Activated naive CD4-positive, alpha-beta T cell treated with anti-CD3 and anti-CD28 coated beads, Interleukin-2, amount 50 U/mL, for 72 hours (primary cell): ENCODE results near the gene SNX9. TPM values are rescaled to one million over a fixed set of nuclear protein-coding genes. Genes with fewer than 3 reads are reported as not detected.

Source experiments
- ATAC-seq, 2 donors: fragments of 150-1000 bp; cut with Tn5 transposase; 2 replicates each; pipeline ENCODE4 v1.10.0; 2021; ENCODE audit warnings: mild to moderate bottlenecking in 2 of 2, moderate library complexity in 2 of 2
- DNase-seq, 2 donors: peaks; one replicate each; pipeline ENCODE4 v3.0.0; 2021 to 2022; ENCODE audit warnings: low spot score in 2 of 2
- H3K27ac Mint-ChIP-seq, 2 donors: one replicate each; pipeline ENCODE4 v1.8.0; 2022; ENCODE audit warnings: mild to moderate bottlenecking in 2 of 2, mixed read lengths in 2 of 2
- H3K36me3 Mint-ChIP-seq, 2 donors: one replicate each; pipeline ENCODE4 v1.8.0; 2022; ENCODE audit warnings: mixed read lengths in 2 of 2
- H3K9me3 Mint-ChIP-seq, 2 donors: one replicate each; pipeline ENCODE4 v1.8.0; 2022; ENCODE audit warnings: mixed read lengths in 2 of 2
- total RNA-seq, 2 donors: library from RNA; stranded (reverse); gene quantifications; one replicate each; pipeline ENCODE4 v1.2.3, GENCODE V29; 2022

The SNX9 gene
- total RNA-seq, 2 donors from 2014 or later: 27.6 to 35.0 TPM

DNA sequence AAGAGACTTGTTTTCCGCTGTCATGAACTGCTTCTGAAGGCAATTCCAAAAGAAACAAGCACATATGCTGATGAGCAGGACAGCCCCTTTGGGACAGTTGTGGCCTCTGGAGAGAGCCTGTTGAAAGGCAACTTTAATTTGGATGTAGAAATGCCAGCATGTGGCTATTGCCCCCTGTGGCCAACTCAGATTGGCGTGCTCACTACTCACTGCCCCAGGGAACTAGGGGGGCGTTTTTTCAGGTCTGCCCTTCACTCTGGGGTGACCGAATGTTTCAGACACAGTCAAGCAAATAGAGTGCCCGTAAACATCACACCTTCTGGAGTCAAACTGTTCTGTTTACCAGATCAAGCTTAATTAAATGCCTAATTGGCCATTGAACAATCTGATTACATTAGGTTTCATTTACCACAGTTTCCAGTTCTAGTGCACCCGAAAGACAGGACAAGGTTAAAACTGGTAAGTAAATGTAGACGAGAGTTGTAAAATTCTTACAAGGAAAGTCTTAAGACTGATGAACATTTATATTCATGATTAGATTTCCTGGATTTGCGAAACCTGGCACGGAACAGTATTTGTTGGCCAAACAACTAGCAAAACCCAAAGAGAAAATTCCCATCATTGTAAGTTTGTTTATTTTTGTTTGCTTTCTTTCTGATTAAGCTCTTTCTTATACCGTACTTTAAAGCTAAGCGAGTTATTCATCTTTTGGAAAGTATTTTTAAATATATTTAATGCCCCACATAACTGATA lies 82.7 kb downstream of the SNX9 start:
- no peak for DNase-seq
- ATAC-seq: no peak
- no peak overlapping the region for H3K27ac Mint-ChIP-seq
- no peaks in the 10 kb centered on the region for H3K9me3 Mint-ChIP-seq
- peaks cover 29% of the 10 kb centered on the region in 2 donors for H3K36me3 Mint-ChIP-seq

DNA sequence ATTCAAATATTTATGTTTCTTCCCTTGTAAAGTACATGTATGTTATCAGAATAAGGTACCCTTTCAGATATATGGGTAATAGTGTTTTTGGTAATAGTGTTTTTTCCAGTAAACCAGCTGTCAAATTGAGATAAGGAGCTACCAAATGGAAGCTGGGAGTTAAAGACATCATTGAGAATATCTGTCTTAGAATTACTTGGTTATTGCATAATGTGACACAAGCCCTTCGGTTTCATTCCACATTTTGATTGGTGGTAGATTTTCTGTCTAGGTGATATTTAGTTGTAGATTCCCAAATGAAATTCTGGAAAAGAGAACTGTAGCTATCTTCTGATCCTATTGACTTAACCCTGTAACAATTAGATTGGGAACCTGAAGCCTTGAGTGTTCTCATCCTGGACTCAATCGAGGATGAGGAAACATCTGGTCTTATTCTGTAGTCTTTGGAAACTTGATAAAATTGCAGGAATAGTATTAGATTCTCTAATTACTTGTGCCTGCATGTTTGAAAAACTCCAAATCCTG lies 83.6 kb downstream of the SNX9 start:
- ATAC-seq (no peak), DNase-seq (no peak)
- Mint-ChIP-seq H3K36me3 (peaks cover 29 to 30% of the 10 kb centered on the region in 2 donors), H3K9me3 (no peaks in the 10 kb centered on the region), H3K27ac (peak overlapping the region in 1 of 2 donors; percentile 31)

DNA sequence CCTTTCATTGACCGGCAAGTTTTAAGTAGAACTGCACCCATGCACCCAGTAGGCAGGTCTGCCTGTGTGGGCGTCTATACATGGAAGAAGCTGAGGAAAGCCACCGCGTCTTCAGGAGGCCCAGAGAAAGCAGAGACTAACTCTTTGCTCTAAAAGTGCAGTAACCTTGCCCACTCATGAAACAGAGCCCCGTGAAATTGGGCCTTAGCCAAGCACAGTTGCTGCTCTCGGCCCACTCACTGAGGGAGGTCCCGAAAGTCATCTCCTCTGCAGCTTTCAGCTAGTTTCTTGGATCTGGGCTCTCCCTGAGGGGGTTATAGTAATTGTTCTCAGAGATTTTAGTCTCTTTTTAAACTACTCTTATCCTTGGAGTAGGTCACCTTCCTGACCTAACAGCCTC lies 84.6 kb downstream of the SNX9 start:
- H3K9me3 Mint-ChIP-seq: no peaks in the 10 kb centered on the region

DNA sequence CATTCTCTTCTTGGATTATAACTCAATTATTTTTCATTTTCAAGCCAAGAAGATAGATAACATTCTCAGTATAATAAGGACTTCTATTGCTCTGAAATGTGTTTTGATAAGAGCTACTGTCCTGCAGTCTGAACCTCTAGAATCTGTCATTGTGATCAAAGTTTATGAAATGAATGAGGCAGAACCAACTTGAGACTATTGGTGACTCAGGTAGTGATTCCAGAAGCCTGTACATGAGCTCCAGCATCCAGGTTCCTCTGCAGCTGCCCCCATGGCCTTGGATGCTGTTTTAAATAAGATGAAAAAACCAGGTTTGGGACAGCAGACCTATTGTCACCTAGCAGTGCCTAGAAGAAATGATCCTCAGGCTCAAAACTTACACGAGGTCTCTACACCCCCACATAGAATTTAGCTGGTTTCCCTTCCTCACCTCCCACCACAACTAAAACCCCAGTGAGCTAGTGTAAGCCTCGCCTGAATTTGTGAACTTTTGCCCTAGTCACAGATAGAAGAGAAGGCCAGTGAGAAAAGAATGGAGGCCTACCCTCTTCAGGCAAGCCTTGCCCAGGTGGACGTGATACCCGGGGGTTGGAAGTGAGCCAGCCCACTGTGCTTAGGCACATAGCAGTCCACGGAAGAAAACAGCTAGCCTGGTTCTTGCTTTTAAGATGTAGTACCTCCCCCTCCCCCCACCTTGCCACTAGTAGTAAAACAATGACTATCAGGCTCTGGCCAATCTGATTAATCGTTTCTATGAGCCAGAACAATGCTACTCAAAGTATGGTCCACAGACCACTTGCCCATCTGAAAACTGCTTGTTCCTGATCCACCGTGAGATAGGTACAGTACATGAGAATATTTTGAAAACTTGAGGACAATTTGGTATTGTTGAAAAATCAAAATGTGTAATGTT lies 85.6 kb downstream of the SNX9 start:
- Mint-ChIP-seq H3K36me3 (peaks cover 30 to 31% of the 10 kb centered on the region in 2 donors), H3K9me3 (no peaks in the 10 kb centered on the region), H3K27ac (peak overlapping the region; percentile 47 to 89)
- ATAC-seq (peak; percentile 66 to 69), DNase-seq (no peak)

More for the DNA sequence above, 84.6 kb downstream of the SNX9 start:
- Mint-ChIP-seq H3K36me3 (peaks cover 29 to 30% of the 10 kb centered on the region in 2 donors), H3K27ac (peak overlapping the region in 1 of 2 donors; percentile 47)
- ATAC-seq (no peak), DNase-seq (no peak)

DNA sequence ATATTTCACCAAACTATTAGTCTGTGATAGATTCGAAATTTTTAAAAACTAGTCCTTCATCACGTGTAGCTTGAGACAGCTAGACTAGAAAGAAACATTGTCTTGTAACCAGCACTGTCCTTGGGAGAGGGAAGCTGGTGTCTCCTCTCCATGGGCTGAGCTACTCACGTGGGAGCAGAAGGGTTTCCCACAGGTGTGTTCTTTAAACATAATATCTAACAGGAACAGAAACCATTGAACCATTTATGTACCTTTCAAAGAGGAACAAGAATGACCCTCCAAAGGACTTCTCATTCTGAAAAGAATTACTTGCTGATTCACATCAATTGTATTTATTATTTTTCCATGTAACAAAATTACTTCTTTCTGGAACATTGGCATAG lies 86.2 kb downstream of the SNX9 start:
- H3K36me3 Mint-ChIP-seq: peaks cover 30 to 33% of the 10 kb centered on the region in 2 donors
- DNase-seq: no peak
- no peak overlapping the region for H3K27ac Mint-ChIP-seq
- H3K9me3 Mint-ChIP-seq: no peaks in the 10 kb centered on the region
- ATAC-seq: no peak

DNA sequence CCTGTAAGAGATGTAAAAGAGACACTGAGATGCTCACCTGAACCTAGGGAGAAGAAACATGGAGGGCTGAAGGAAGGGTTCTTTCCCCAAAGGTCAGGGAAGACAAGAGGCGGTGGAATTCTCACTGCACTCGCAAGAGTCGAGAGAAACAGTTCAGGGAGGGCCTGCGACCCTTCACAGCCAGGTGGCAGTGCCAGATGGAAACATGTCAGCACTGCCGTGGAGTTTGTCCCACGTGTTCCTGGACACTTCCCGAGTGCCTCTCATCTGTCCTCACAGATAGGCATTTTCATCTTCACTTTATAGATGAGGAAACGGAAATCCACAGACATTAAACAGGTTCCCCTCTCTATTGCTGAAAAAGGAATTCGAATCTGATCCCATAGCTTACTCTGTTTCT lies 88.2 kb downstream of the SNX9 start:
- no peak for ATAC-seq
- peaks cover 38 to 40% of the 10 kb centered on the region in 2 donors for H3K36me3 Mint-ChIP-seq

DNA sequence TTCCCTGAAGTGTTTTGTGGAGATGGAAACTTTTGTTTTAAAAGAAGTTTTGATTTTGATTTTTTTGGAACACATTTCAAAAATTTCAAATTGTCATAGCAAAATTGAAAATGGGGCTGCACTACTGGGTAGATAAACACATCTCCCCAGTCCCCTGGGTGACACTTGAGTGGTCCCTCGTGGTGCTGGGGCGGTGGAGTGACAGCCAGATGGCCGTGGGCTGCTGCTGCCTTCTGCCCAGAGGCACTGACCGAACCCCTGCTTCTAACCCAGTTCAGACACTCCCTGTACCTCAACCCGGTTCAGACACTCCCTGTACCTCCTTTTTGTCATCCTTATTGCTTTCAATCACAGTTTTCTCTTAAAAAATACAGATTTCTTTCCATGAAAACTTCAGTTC lies 88.7 kb downstream of the SNX9 start:
- Mint-ChIP-seq H3K27ac (peak overlapping the region in 1 of 2 donors; percentile 59), H3K36me3 (peaks cover 40 to 43% of the 10 kb centered on the region in 2 donors), H3K9me3 (no peaks in the 10 kb centered on the region)
- DNase-seq: no peak
- no peak for ATAC-seq

More for the DNA sequence above, 88.2 kb downstream of the SNX9 start:
- DNase-seq: no peak
- peak overlapping the region in 1 of 2 donors; percentile 53 for H3K27ac Mint-ChIP-seq
- no peaks in the 10 kb centered on the region for H3K9me3 Mint-ChIP-seq

DNA sequence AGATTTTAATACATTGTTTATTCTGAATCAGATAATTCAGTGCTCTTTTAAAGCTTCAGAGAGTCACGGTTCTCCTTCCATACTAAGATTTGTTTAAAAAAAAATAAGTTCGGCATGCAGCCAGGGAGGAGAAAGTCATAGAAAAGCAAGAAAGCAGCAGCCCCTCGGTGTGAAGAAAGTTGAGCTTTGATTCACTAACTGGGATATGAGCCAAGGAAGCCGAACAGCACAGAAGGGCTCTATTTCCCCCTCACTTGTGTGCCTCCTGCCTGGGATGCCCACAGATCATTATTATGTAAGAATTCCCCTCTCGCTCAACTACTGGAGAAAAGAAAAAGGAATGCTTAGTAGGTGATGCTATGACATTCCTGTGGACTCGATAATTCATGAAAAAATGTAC lies 89.3 kb downstream of the SNX9 start:
- H3K36me3 Mint-ChIP-seq: peaks cover 39 to 45% of the 10 kb centered on the region in 2 donors
- DNase-seq (no peak), ATAC-seq (no peak)
- H3K9me3 Mint-ChIP-seq: no peaks in the 10 kb centered on the region
- H3K27ac Mint-ChIP-seq: no peak overlapping the region

DNA sequence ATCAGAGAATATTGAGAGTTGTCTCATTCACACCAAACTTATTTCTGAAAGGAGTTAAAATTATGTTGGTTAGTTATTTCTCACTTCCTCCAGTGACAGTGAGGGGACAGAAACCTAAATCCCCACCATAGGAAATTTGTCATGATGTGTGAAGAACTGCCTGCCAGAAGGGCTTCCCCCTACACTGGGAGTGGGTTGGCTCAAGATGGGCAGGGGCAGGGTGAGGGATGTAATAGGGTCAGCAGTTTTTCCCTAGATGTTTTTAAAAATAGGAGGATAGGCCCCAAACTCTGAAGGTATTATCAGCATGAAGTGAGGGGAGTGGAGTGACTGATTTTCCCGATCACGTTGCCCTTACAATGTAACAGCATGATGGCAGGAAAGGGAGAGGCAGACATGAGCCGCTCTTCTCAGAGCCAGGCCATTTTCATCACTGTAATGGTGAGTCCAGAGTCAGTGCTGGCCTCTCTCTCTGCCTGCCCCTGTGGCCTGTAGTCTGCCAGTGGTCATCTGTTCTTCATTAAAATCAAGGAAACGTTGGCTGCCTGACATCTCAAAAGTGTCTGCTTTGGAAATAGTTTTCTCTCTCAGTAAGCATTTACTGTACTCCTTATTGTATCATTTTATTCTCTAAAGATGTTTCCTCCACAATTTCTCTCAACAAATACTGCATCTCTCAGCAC lies 98.8 kb downstream of the SNX9 start:
- Mint-ChIP-seq H3K36me3 (peaks cover 39% of the 10 kb centered on the region in 2 donors), H3K9me3 (no peaks in the 10 kb centered on the region), H3K27ac (no peak overlapping the region)
- DNase-seq: no peak
- ATAC-seq: peak in 1 of 2 donors; percentile 77

DNA sequence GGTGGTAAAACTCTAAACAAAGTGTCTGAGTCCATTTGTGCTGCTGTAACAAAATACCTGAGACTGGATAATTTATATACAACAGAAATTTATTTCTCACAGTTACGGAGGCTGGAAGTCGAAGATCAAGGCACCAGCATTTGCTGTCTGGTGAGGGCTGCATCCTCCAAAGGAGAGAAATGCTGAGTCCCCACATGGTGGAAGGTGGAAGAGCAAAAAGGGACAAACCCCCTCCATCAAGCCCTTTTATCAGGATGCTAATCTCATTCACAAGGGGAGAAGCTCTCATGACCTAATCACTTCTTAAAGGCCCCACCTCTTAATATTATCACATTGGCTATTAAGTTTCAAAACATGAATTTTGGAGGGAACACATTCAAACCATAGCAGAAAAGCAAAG lies 102.7 kb downstream of the SNX9 start:
- Mint-ChIP-seq H3K36me3 (peaks cover 17 to 18% of the 10 kb centered on the region in 2 donors), H3K27ac (no peak overlapping the region), H3K9me3 (no peaks in the 10 kb centered on the region)
- ATAC-seq (no peak), DNase-seq (no peak)

DNA sequence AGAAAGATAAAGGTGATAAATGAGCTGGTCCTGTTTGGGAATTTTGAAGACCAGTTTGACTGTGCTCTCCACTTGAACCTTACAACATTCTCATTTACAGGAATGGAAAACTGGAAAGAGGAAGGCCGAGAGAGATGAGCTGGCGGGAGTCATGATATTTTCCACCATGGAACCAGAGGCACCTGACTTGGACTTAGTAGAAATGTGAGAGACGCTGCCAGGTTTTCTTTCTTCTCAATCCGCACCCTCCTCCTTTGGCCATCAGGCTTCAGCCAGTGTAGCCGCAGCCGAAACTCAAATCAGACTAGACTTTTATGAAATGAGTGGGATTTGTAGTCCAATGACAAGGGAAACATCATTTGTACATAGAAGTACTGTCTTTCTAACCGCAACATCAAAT lies 104.0 kb downstream of the SNX9 start:
- no peak for ATAC-seq
- Mint-ChIP-seq H3K27ac (peak overlapping the region in 1 of 2 donors; percentile 16), H3K36me3 (peaks cover 17 to 23% of the 10 kb centered on the region in 2 donors)

DNA sequence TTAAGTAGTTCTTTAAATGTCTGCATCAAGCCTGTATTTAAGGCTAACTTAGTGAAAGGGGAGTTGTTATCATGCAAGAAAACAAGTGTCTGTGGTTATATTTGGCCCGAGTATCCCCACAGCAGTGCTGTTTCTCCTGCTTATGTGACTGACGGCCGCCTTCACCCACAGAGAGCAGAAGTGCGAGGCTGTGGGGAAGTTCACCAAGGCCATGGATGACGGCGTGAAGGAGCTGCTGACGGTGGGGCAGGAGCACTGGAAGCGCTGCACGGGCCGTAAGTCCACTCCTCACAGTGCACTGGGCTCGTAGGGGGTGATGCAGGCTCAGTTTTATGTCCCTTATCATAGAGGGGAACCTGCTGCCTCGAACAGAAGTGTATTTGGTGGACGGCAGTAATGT lies 105.4 kb downstream of the SNX9 start:
- DNase-seq (no peak), ATAC-seq (no peak)
- H3K27ac Mint-ChIP-seq: no peak overlapping the region
- H3K9me3 Mint-ChIP-seq: no peaks in the 10 kb centered on the region
- H3K36me3 Mint-ChIP-seq: peaks cover 16 to 17% of the 10 kb centered on the region in 2 donors

More for the DNA sequence above, 104.0 kb downstream of the SNX9 start:
- DNase-seq: no peak
- no peaks in the 10 kb centered on the region for H3K9me3 Mint-ChIP-seq

DNA sequence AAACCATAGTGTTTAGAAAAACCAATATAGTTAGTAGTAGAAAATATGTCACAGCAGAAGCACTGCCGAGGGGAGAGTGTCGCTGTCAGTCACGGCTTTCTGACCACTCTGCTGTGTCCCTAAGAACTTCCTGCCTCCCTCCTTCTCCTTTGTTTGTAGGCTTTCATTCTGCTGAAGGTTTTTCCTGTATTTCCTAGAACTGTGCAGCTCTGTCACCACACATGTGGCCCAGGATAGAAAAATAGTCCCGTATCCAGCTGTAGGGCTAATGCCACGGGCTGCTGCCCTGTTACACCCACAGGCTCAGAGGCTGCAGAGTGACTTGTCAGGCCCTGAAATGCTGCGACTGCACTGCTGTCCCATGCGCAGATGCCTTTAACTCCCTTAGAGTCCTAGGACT lies 106.0 kb downstream of the SNX9 start:
- DNase-seq: no peak
- Mint-ChIP-seq H3K9me3 (no peaks in the 10 kb centered on the region), H3K36me3 (peaks cover 12 to 17% of the 10 kb centered on the region in 2 donors), H3K27ac (peak overlapping the region in 1 of 2 donors; percentile 38)
- ATAC-seq: no peak

DNA sequence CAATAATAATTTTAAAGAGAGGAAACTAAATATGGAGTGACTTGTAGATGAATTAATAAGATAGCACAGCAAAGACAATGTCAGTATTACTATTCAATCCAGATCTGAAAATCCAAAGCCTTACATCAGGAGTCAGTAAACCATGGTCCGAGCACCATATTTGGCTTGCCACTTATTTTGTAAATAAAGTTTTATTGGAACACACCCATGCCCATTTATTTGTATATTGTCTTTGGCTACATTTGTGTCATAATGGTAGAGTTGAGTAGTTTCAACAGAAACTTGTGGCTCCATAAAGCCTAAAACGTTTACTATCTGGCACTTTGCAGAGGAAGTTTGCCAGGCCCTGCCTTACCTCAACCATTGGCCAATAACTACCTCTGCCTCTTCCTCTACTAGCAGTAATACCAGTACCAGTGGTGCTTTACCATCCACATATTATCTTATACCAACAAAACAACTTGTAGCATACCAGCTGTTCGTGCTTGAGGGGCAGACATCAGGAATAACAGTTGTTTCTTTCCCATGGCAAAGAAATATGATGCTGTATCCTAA lies 106.8 kb downstream of the SNX9 start:
- Mint-ChIP-seq H3K9me3 (no peaks in the 10 kb centered on the region), H3K36me3 (peaks cover 12 to 13% of the 10 kb centered on the region in 2 donors), H3K27ac (peak overlapping the region in 1 of 2 donors; percentile 38)
- ATAC-seq (peak in 1 of 2 donors; percentile 38), DNase-seq (no peak)

DNA sequence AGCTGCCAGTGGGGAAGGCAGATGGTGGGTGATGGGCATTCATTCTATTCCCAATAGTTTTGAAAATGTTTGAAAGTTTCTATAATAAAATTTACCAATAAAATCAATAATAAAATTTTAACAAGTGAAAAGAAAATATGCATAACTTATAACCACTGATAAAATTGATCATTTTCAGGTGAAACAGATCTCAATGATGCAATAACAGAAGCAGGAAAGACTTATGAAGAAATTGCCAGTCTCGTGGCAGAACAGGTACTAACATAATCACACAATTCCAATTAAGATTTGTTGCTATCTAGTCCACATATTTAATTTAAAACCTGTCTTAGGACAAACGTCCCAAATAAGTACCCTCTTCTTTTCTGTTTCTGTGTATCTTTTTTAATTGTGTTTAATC lies 112.7 kb downstream of the SNX9 start:
- ATAC-seq (no peak), DNase-seq (no peak)
- Mint-ChIP-seq H3K36me3 (peaks cover 14 to 28% of the 10 kb centered on the region in 2 donors), H3K27ac (peak overlapping the region in 1 of 2 donors; percentile 40), H3K9me3 (no peaks in the 10 kb centered on the region)

DNA sequence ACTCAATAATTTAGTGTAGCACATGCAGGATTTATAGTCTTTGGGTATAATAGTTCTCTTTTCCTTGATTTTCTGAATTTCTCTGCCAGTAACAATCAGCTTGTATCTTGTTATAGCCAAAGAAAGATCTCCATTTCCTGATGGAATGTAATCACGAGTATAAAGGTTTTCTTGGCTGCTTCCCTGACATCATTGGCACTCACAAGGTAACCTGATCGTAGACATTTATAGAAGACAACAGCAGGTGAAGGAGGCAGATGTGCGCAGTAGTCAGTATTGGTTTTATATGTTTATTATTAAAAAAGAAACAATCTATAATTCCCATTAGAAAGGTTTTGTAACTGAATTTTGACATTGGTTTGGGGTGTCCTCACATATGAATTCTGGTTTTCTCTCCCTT lies 114.3 kb downstream of the SNX9 start:
- Mint-ChIP-seq H3K9me3 (no peaks in the 10 kb centered on the region), H3K36me3 (peaks cover 15 to 37% of the 10 kb centered on the region in 2 donors), H3K27ac (no peak overlapping the region)
- DNase-seq (no peak), ATAC-seq (no peak)
